ENCODE results near the gene A1BG.
A peak's percentile ranks its signal among the peaks of the same experiment; 100 is the strongest.

Gene A1BG, protein sequence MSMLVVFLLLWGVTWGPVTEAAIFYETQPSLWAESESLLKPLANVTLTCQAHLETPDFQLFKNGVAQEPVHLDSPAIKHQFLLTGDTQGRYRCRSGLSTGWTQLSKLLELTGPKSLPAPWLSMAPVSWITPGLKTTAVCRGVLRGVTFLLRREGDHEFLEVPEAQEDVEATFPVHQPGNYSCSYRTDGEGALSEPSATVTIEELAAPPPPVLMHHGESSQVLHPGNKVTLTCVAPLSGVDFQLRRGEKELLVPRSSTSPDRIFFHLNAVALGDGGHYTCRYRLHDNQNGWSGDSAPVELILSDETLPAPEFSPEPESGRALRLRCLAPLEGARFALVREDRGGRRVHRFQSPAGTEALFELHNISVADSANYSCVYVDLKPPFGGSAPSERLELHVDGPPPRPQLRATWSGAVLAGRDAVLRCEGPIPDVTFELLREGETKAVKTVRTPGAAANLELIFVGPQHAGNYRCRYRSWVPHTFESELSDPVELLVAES

GRCh38 chr19:58352760-58353671 lies at the start of gene A1BG:
A1BG (minus strand) TSS chr19:58353492; CDS start chr19:58353437, 55 bp downstream.
- no peak within 1 kb of the TSS for H3K4me3 ChIP-seq (ENCODE audit: low read depth, low read length)
- no peak for DNase-seq (ENCODE audit: low read depth)
- no peak for TF ChIP-seq CTCF (IDR thresholded peaks at IDR 0.05; ENCODE audit: control insufficient read depth, extremely low read depth, insufficient read depth)

GRCh38 chr19:58401840-58402421 lies 48.6 kb upstream of the A1BG start:
- H3K4me3 ChIP-seq (ENCODE audit: low read depth, low read length): peak overlapping the region; percentile 76
- no peak for DNase-seq (ENCODE audit: low read depth)
- no peak for TF ChIP-seq CTCF (IDR thresholded peaks at IDR 0.05; ENCODE audit: control insufficient read depth, extremely low read depth, insufficient read depth)

GRCh38 chr19:58400916-58401839 lies 47.9 kb upstream of the A1BG start:
- DNase-seq (ENCODE audit: low read depth): peak; percentile 98
- H3K4me3 ChIP-seq (ENCODE audit: low read depth, low read length): peak overlapping the region; percentile 76
- peak; percentile 18; the same call in 1 of the 2 replicates for TF ChIP-seq CTCF (IDR thresholded peaks at IDR 0.05; ENCODE audit: control insufficient read depth, extremely low read depth, insufficient read depth)

DNA sequence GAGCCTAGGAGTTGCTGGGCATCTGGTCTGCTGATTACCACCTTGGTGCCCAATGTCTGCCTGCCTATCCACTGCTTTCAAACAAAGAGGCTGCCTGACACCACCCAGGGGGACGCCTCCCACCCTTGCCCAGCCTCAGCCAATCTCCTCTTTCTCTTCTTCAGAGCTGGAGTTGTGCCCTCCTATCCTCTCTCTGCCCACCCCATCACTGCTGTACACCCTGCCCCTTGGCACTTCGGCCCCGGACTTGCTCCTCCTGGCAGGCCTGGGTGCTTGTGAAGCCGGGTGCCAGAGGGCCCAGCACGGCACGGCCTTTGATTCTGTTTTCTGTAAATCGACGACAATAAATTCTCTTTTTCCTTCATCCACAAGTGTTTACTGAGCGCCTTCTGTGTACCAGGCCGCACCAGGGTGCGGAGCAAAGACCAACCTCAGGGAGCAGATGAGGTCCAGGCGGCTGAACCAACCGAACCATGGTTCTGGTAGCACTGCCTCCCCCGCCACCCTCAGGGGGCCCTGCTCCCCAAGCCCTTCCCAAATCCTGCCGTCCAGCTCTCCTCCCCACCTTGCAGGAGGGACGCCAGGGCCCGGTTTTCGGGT lies 47.1 kb upstream of the A1BG start:
- peak overlapping the region; percentile 76 for H3K4me3 ChIP-seq (ENCODE audit: low read depth, low read length)
- DNase-seq (ENCODE audit: low read depth): peak; percentile 46
- TF ChIP-seq CTCF (IDR thresholded peaks at IDR 0.05; ENCODE audit: control insufficient read depth, extremely low read depth, insufficient read depth): no peak

- no peak for DNase-seq (ENCODE audit: low read depth)
- H3K4me3 ChIP-seq (ENCODE audit: low read depth, low read length): no peak overlapping the region
- no peak for TF ChIP-seq CTCF (IDR thresholded peaks at IDR 0.05; ENCODE audit: control insufficient read depth, extremely low read depth, insufficient read depth)
These were observed 46.6 kb upstream of the A1BG start for GRCh38 chr19:58399903-58400302.

Data from LNCaP clone FGC (cell line).